ENCODE data around the gene GALNT11.

DNA sequence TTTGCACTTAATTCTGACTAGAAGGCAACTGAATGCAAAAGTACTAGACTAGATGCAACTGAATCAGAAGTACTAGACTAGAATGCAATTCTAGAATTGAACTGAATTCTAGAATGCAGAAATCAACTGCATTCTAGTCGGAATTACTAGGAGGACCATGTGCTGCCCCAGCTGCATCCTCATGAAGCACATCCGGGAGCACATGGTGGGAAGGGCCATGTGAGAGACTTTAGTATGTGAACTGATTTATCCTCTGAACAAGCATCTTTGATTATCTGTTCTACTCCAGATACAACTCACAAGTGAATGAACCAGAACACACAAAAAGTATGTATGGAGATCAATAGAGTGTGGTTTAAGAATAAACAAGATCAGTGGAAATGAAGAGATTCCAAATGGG, 115.1 kb downstream of the GALNT11 start:
- no peak for TF ChIP-seq CTCF (optimal IDR thresholded peaks at IDR 0.05 in 1 of 3, IDR thresholded peaks at IDR 0.05 in 1 of 3, conservative IDR thresholded peaks at IDR 0.05 in 1 of 3; ENCODE audit: extremely low read depth in 1 of 3, insufficient read depth in 2 of 3, low read length in 3 of 3)
- no peak for TF ChIP-seq EZH2 (IDR thresholded peaks at IDR 0.05; ENCODE audit: low read length)
